HepG2 (cell line): ENCODE results near the gene PALM. TPM values are rescaled to one million over a fixed set of nuclear protein-coding genes. Genes with fewer than 3 reads are reported as not detected.

ENCODE experiments used
- AKAP8 ChIP-seq: sonication (generic); formaldehyde crosslinking; IDR thresholded peaks from 2 replicates; pipeline ENCODE4 v1.5.1; 2020; ENCODE audit warnings: mild to moderate bottlenecking, missing genetic modification reagents
- ARNT2 ChIP-seq: sonication (generic); formaldehyde crosslinking; IDR thresholded peaks from 2 replicates; pipeline ENCODE4 v1.8.0; 2022; ENCODE audit warnings: mild to moderate bottlenecking, low read depth, missing genetic modification reagents, moderate library complexity
- EED ChIP-seq: sonication (generic); formaldehyde crosslinking; IDR thresholded peaks from 2 replicates; pipeline ENCODE4 v1.5.0; 2020; ENCODE audit warnings: mild to moderate bottlenecking, missing genetic modification reagents
- NKX3-1 ChIP-seq: sonication (generic); formaldehyde crosslinking; IDR thresholded peaks from 2 replicates; pipeline ENCODE4 v1.5.0; 2020; ENCODE audit warnings: missing genetic modification reagents
- PCBP1 ChIP-seq: fragments of 200-400 bp; formaldehyde crosslinking; IDR thresholded peaks from 2 replicates; pipeline ENCODE4 v1.6.1; 2017; ENCODE audit warnings: mild to moderate bottlenecking, low read depth, low read length, borderline replicate concordance
- PITX1 ChIP-seq: sonication (generic); formaldehyde crosslinking; IDR thresholded peaks from 2 replicates; pipeline ENCODE4 v1.5.1; 2020; ENCODE audit warnings: mild to moderate bottlenecking, missing genetic modification reagents
- POGZ ChIP-seq: sonication (generic); formaldehyde crosslinking; IDR thresholded peaks from 2 replicates; pipeline ENCODE4 v1.4.0; 2020; ENCODE audit warnings: mild to moderate bottlenecking, missing genetic modification reagents
- SIN3B ChIP-seq: fragments of 150-350 bp; IDR thresholded peaks from 2 replicates; pipeline ENCODE4 v1.6.1; 2014; ENCODE audit warnings: low read length
- SUZ12 ChIP-seq: fragments of 150-350 bp; IDR thresholded peaks from 2 replicates; pipeline ENCODE4 v1.6.1; 2014; ENCODE audit warnings: low read depth, low read length
- TP53 ChIP-seq: sonication (generic); formaldehyde crosslinking; conservative IDR thresholded peaks from 2 replicates; pipeline ENCODE4 v1.4.0; 2020; ENCODE audit warnings: missing genetic modification reagents
- ZBTB42 ChIP-seq: sonication (generic); formaldehyde crosslinking; IDR thresholded peaks from 2 replicates; pipeline ENCODE4 v1.5.0; 2020; ENCODE audit warnings: mild to moderate bottlenecking, missing genetic modification reagents
- ZNF331 ChIP-seq: sonication (generic); formaldehyde crosslinking; IDR thresholded peaks from 2 replicates; pipeline ENCODE4 v1.4.0; 2020; ENCODE audit warnings: missing genetic modification reagents
- ZNF432 ChIP-seq: sonication (generic); formaldehyde crosslinking; IDR thresholded peaks from 2 replicates; pipeline ENCODE4 v1.5.0; 2020; ENCODE audit warnings: missing genetic modification reagents, mild to moderate bottlenecking, borderline replicate concordance
- ZNF460 ChIP-seq: sonication (generic); formaldehyde crosslinking; IDR thresholded peaks from 2 replicates; pipeline ENCODE4 v1.5.1; 2020; ENCODE audit warnings: missing genetic modification reagents, mild to moderate bottlenecking, borderline replicate concordance
- ZNF780A ChIP-seq: sonication (generic); formaldehyde crosslinking; IDR thresholded peaks from 2 replicates; pipeline ENCODE4 v1.8.0; 2022; ENCODE audit warnings: mild to moderate bottlenecking, missing genetic modification reagents, moderate library complexity
- ZNF781 ChIP-seq: sonication (generic); formaldehyde crosslinking; IDR thresholded peaks from 2 replicates; pipeline ENCODE4 v1.5.1; 2020; ENCODE audit warnings: borderline replicate concordance, mild to moderate bottlenecking, missing genetic modification reagents; ENCODE audit errors: not compliant biosample characterization
- polyA plus RNA-seq, 8 experiments: library from polyadenylated mRNA; depleted of rRNA in 3 of 8; stranded (reverse) in 7 of 8; unstranded in 1 of 8; fragments of >200 nt; fragmentation: Illumina TruSeq in 4 of 8; extraction: Trizol in 4 of 8; gene quantifications; 2 replicates each; pipeline versions ENCODE4 v1.2.1 to v1.2.3, GENCODE V29; 2011 to 2016; ENCODE audit warnings: low read depth in 4 of 8, missing spikeins in 1 of 8, mixed read lengths in 1 of 8; ENCODE audit not compliant: insufficient read depth in 1 of 8
- total RNA-seq, 5 experiments: library from RNA; depleted of rRNA; stranded (reverse); fragments of >200 nt; fragmentation: Illumina TruSeq; extraction: Trizol; gene quantifications; 2 replicates each; pipeline ENCODE4 v1.2.3, GENCODE V29; 2016; ENCODE audit warnings: low read depth in 1 of 5
- TF ChIP-seq, protein P1 (sequence below): sonication (generic); formaldehyde crosslinking; IDR thresholded peaks from 2 replicates; pipeline ENCODE4 v1.5.1; 2020; ENCODE audit warnings: mild to moderate bottlenecking, missing genetic modification reagents
- TF ChIP-seq, protein P2 (sequence below), 2 experiments: fragments of 450-650 bp in 1 of 2; sonication (generic) in 1 of 2; formaldehyde crosslinking; IDR thresholded peaks; 2 replicates each; pipeline versions ENCODE4 v1.5.0 to v1.8.0; 2020 to 2022; ENCODE audit warnings: mild to moderate bottlenecking in 1 of 2, missing genetic modification reagents in 1 of 2
- TF ChIP-seq, protein P3 (sequence below): sonication (generic); formaldehyde crosslinking; IDR thresholded peaks from 2 replicates; pipeline ENCODE4 v1.4.0; 2020; ENCODE audit warnings: missing genetic modification reagents
- TF ChIP-seq, protein P4 (sequence below): sonication (generic); formaldehyde crosslinking; IDR thresholded peaks from 2 replicates; pipeline ENCODE4 v1.4.0; 2020; ENCODE audit warnings: missing genetic modification reagents

PALM gene
- total and polyA plus RNA-seq, 2 of the 13 experiments (the other 11 are each of a cell fraction or from before 2014, with no cell fraction given): 4.0 to 9.7 TPM

DNA sequence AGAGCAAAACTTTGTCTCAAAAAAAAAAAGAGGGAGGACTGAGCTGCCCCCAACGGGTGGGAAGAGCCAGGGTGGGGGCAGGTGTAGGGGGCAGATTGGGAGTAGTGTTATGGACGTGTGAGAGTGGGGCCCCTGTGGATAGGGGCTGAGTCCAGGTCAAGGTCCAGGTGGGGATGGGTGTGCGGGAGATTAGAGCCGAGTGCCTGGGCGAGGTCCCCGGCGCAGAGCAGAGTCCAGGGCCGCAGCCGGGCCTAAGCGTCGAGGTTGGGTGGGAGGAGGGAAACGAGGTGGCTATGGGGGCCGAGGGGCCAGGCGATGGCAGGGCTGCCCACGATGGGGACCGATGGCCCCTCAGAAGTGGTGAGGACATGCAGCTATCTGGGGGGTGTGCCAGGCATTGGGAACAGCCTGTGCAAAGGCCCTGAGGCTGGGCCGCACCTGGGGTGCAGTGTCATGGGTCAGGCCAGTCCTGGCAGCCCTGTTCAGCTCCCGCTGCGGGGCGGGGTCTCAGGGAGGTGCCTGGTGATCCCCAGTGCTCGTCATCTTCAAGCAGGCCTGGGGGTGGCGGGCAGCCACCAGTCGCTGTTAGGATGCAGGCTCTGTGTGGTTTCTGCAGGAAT, 29.9 kb downstream of the PALM start (continued):
- TF ChIP-seq, protein P1, sequence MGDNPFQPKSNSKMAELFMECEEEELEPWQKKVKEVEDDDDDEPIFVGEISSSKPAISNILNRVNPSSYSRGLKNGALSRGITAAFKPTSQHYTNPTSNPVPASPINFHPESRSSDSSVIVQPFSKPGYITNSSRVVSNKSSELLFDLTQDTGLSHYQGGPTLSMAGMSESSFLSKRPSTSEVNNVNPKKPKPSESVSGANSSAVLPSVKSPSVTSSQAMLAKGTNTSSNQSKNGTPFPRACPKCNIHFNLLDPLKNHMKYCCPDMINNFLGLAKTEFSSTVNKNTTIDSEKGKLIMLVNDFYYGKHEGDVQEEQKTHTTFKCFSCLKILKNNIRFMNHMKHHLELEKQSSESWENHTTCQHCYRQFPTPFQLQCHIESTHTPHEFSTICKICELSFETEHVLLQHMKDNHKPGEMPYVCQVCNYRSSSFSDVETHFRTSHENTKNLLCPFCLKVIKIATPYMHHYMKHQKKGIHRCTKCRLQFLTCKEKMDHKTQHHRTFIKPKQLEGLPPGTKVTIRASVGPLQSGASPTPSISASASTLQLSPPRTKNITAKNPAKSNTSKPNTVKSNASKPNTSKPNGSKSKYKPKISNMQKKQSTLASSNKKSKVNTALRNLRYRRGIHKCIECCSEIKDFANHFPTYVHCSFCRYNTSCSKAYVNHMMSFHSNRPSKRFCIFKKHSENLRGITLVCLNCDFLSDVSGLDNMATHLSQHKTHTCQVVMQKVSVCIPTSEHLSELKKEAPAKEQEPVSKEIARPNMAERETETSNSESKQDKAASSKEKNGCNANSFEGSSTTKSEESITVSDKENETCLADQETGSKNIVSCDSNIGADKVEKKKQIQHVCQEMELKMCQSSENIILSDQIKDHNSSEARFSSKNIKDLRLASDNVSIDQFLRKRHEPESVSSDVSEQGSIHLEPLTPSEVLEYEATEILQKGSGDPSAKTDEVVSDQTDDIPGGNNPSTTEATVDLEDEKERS (CRISPR knock-in tag): peak; percentile 44; the same call in 1 of the 2 replicates
- TF ChIP-seq ZNF331: peak; percentile 90
- TF ChIP-seq ARNT2 (CRISPR knock-in tag): peak; percentile 70
- TF ChIP-seq PITX1: peak; percentile 99
- TF ChIP-seq, protein P2, sequence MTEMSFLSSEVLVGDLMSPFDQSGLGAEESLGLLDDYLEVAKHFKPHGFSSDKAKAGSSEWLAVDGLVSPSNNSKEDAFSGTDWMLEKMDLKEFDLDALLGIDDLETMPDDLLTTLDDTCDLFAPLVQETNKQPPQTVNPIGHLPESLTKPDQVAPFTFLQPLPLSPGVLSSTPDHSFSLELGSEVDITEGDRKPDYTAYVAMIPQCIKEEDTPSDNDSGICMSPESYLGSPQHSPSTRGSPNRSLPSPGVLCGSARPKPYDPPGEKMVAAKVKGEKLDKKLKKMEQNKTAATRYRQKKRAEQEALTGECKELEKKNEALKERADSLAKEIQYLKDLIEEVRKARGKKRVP (CRISPR knock-in tag; IDR thresholded peaks at IDR 0.05): no peak
- 0 out of 2 replicates have a peak, but pooled peaks have one; percentile 80 for TF ChIP-seq ZBTB42 (CRISPR knock-in tag)
- TF ChIP-seq NKX3-1 (CRISPR knock-in tag): no peak
- no peak for TF ChIP-seq ZNF432 (CRISPR knock-in tag)
- TF ChIP-seq PCBP1: peak; percentile 59; the same call in 1 of the 2 replicates
- peak; percentile 43 for TF ChIP-seq ZNF781 (CRISPR knock-in tag)
- TF ChIP-seq AKAP8 (CRISPR knock-in tag): peak; percentile 81; the same call in 1 of the 2 replicates
- TF ChIP-seq ZNF460 (CRISPR knock-in tag): peak; percentile 11; the same call in 1 of the 2 replicates
- TF ChIP-seq TP53: no peak
- TF ChIP-seq EED (CRISPR knock-in tag): no peak; the same call in 1 of the 2 replicates
- TF ChIP-seq, protein P3, sequence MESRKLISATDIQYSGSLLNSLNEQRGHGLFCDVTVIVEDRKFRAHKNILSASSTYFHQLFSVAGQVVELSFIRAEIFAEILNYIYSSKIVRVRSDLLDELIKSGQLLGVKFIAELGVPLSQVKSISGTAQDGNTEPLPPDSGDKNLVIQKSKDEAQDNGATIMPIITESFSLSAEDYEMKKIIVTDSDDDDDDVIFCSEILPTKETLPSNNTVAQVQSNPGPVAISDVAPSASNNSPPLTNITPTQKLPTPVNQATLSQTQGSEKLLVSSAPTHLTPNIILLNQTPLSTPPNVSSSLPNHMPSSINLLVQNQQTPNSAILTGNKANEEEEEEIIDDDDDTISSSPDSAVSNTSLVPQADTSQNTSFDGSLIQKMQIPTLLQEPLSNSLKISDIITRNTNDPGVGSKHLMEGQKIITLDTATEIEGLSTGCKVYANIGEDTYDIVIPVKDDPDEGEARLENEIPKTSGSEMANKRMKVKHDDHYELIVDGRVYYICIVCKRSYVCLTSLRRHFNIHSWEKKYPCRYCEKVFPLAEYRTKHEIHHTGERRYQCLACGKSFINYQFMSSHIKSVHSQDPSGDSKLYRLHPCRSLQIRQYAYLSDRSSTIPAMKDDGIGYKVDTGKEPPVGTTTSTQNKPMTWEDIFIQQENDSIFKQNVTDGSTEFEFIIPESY: peak; percentile 78
- TF ChIP-seq ZNF780A (CRISPR knock-in tag): no peak
- no peak for TF ChIP-seq SIN3B
- TF ChIP-seq SUZ12: no peak
- TF ChIP-seq, protein P4, sequence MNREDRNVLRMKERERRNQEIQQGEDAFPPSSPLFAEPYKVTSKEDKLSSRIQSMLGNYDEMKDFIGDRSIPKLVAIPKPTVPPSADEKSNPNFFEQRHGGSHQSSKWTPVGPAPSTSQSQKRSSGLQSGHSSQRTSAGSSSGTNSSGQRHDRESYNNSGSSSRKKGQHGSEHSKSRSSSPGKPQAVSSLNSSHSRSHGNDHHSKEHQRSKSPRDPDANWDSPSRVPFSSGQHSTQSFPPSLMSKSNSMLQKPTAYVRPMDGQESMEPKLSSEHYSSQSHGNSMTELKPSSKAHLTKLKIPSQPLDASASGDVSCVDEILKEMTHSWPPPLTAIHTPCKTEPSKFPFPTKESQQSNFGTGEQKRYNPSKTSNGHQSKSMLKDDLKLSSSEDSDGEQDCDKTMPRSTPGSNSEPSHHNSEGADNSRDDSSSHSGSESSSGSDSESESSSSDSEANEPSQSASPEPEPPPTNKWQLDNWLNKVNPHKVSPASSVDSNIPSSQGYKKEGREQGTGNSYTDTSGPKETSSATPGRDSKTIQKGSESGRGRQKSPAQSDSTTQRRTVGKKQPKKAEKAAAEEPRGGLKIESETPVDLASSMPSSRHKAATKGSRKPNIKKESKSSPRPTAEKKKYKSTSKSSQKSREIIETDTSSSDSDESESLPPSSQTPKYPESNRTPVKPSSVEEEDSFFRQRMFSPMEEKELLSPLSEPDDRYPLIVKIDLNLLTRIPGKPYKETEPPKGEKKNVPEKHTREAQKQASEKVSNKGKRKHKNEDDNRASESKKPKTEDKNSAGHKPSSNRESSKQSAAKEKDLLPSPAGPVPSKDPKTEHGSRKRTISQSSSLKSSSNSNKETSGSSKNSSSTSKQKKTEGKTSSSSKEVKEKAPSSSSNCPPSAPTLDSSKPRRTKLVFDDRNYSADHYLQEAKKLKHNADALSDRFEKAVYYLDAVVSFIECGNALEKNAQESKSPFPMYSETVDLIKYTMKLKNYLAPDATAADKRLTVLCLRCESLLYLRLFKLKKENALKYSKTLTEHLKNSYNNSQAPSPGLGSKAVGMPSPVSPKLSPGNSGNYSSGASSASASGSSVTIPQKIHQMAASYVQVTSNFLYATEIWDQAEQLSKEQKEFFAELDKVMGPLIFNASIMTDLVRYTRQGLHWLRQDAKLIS (CRISPR knock-in tag): no peak
- TF ChIP-seq POGZ (CRISPR knock-in tag): peak; percentile 71; the same call in 1 of the 2 replicates
